Thoracic aorta (tissue), 2 donors: ENCODE data around the gene CASP9. TPM values are rescaled to one million over a fixed set of nuclear protein-coding genes. Genes with fewer than 3 reads are reported as not detected.

Experiments used
- ATAC-seq: fragments of 150-250 bp; one replicate; pipeline ENCODE4 v1.8.0; 2017; ENCODE audit warnings: low read depth; ENCODE audit not compliant: insufficient number of reproducible peaks, low FRiP score
- DNase-seq: peaks from one replicate; pipeline ENCODE4 v3.0.0-alpha.2; 2020; ENCODE audit warnings: low spot score
- H3K27ac ChIP-seq, 2 donors: fragments of 200-600 bp; sonication (generic); 1 replicate in 1 of 2; 2 replicates in 1 of 2; pipeline ENCODE4 v1.5.1; 2016; ENCODE audit warnings: mild to moderate bottlenecking in 2 of 2, moderate library complexity in 2 of 2
- H3K27me3 ChIP-seq: fragments of 200-600 bp; sonication (generic); replicated peaks from 2 replicates; pipeline ENCODE4 v1.6.0; 2016; ENCODE audit warnings: mild to moderate bottlenecking; ENCODE audit not compliant: insufficient read depth
- H3K36me3 ChIP-seq: fragments of 200-600 bp; sonication (generic); one replicate; pipeline ENCODE4 v1.5.1; 2016
- H3K4me1 ChIP-seq, 2 donors: fragments of 200-600 bp; sonication (generic); 1 replicate in 1 of 2; 2 replicates in 1 of 2; pipeline versions ENCODE4 v1.5.1 to v1.6.0; 2016; ENCODE audit warnings: low read depth in 2 of 2, mild to moderate bottlenecking in 1 of 2; ENCODE audit not compliant: control insufficient read depth in 1 of 2
- H3K4me3 ChIP-seq: fragments of 200-600 bp; sonication (generic); 2 replicates; pipeline ENCODE4 v1.5.1; 2016; ENCODE audit warnings: mild to moderate bottlenecking
- H3K9me3 ChIP-seq: fragments of 200-600 bp; sonication (generic); 2 replicates; pipeline ENCODE4 v1.5.1; 2016
- CTCF ChIP-seq: fragments of 200-600 bp; sonication (generic); IDR thresholded peaks from one replicate; pipeline ENCODE4 v1.5.1; 2019; ENCODE audit warnings: antibody characterized with exemption
- total RNA-seq, 2 donors: library from RNA; depleted of rRNA; stranded (reverse); fragments of >200 nt; gene quantifications; one replicate each; pipeline versions ENCODE4 v1.1.0 to v1.2.3, GENCODE V29; 2016

The CASP9 gene
- total RNA-seq, 2 donors from 2014 or later = 14.2 to 18.8 TPM

- peaks cover 39% of the 10 kb centered on the region for H3K36me3 ChIP-seq
- no peaks in the 10 kb centered on the region for H3K9me3 ChIP-seq
- ATAC-seq = no peak
- H3K4me1 ChIP-seq = no peaks in the 10 kb centered on the region
- TF ChIP-seq CTCF = no peak
- DNase-seq = no peak
- no peak overlapping the region for H3K27ac ChIP-seq
- no peaks in the 10 kb centered on the region for H3K27me3 ChIP-seq
- no peak overlapping the region for H3K4me3 ChIP-seq
Measured at GRCh38 chr1:15559189-15559810, 35.3 kb upstream of the CASP9 start.

- DNase-seq = no peak
- Histone ChIP-seq H3K27me3 (no peaks in the 10 kb centered on the region), H3K4me3 (no peak overlapping the region), H3K36me3 (peaks cover 32% of the 10 kb centered on the region), H3K4me1 (no peaks in the 10 kb centered on the region), H3K27ac (no peak overlapping the region), H3K9me3 (no peaks in the 10 kb centered on the region)
- TF ChIP-seq CTCF = no peak
- ATAC-seq = no peak
Measured at GRCh38 chr1:15558516-15558915, 34.5 kb upstream of the CASP9 start.

DNA sequence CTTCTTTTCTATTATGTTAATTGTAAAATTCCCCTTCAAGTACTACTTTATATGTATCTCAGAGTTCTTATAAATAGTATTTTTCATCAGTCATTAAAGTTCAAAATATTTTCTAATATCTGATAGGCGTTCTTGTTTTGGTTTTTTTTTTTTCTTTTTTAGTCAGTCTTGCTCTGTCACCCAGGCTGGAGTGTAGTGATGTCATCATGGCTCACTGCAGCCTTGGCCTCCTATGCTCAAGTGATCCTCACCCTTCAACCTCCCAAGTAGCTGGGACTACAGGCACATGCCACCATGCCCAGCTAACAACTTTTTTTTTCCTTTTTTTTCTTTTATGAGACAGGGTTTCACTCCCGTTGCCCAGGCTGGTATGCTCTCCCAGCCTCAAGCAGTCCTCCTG is 33.6 kb upstream of the CASP9 start:
- no peak for TF ChIP-seq CTCF
- H3K27me3 ChIP-seq = no peaks in the 10 kb centered on the region
- H3K36me3 ChIP-seq = peaks cover 27% of the 10 kb centered on the region
- H3K4me1 ChIP-seq = no peaks in the 10 kb centered on the region
- DNase-seq (no peak), ATAC-seq (no peak)
- no peak overlapping the region for H3K27ac ChIP-seq
- H3K9me3 ChIP-seq = no peaks in the 10 kb centered on the region
- no peak overlapping the region for H3K4me3 ChIP-seq

GRCh38 chr1:15557008-15557407 is 33.0 kb upstream of the CASP9 start:
- H3K27me3 ChIP-seq = no peaks in the 10 kb centered on the region
- H3K27ac ChIP-seq = no peak overlapping the region
- no peaks in the 10 kb centered on the region for H3K9me3 ChIP-seq
- no peak for TF ChIP-seq CTCF
- no peak for ATAC-seq
- peaks cover 21% of the 10 kb centered on the region for H3K36me3 ChIP-seq
- H3K4me3 ChIP-seq = no peak overlapping the region
- no peak for DNase-seq
- no peaks in the 10 kb centered on the region for H3K4me1 ChIP-seq

GRCh38 chr1:15550573-15550972 is 26.6 kb upstream of the CASP9 start:
- ATAC-seq = no peak
- H3K36me3 ChIP-seq = peaks cover 16% of the 10 kb centered on the region

More at GRCh38 chr1:15550573-15550972, 26.6 kb upstream of the CASP9 start:
- Histone ChIP-seq H3K27ac (no peak overlapping the region), H3K9me3 (no peaks in the 10 kb centered on the region), H3K4me1 (no peaks in the 10 kb centered on the region), H3K4me3 (no peak overlapping the region), H3K27me3 (no peaks in the 10 kb centered on the region)
- no peak for DNase-seq
- TF ChIP-seq CTCF = no peak
